OCI-LY3 (cell line): ENCODE results near the gene DSG2.

Experiments
- H2AFZ ChIP-seq: fragments of 200-600, 300-600 bp; shearing (Covaris generic); 2 replicates; pipeline ENCODE4 v1.6.0; 2014; ENCODE audit warnings: antibody characterized with exemption, low read depth, low read length
- H3K27ac ChIP-seq: fragments of 200-600, 300-600 bp; sonication (generic); 2 replicates; pipeline ENCODE4 v1.5.1; 2014; ENCODE audit warnings: mild to moderate bottlenecking, low read length, moderate library complexity, mixed read lengths
- H3K27me3 ChIP-seq: fragments of 200-600, 300-600 bp; sonication (generic); 2 replicates; pipeline ENCODE4 v1.6.1; 2014; ENCODE audit warnings: low read depth, low read length, mixed read lengths
- H3K36me3 ChIP-seq: fragments of 200-600, 300-600 bp; sonication (generic); replicated peaks from 2 replicates; pipeline ENCODE3; 2014; ENCODE audit warnings: low read depth, low read length, mixed read lengths
- H3K4me1 ChIP-seq: fragments of 300-600, 200-600 bp; sonication (generic); 2 replicates; pipeline ENCODE4 v1.6.1; 2014; ENCODE audit warnings: low read length, mixed read lengths
- H3K4me2 ChIP-seq: fragments of 200-600, 300-600 bp; sonication (generic); 2 replicates; pipeline ENCODE4 v1.6.1; 2014; ENCODE audit warnings: low read length, mixed read lengths
- H3K4me3 ChIP-seq: fragments of 300-600, 200-600 bp; sonication (generic); 2 replicates; pipeline ENCODE4 v1.5.1; 2014; ENCODE audit warnings: antibody characterized with exemption, mild to moderate bottlenecking, low read length, moderate library complexity
- H3K79me2 ChIP-seq: fragments of 300-600, 200-600 bp; shearing (Covaris generic); 2 replicates; pipeline ENCODE4 v1.6.1; 2014; ENCODE audit warnings: mild to moderate bottlenecking, low read length, mixed read lengths
- H3K9ac ChIP-seq: fragments of 300-600, 200-600 bp; shearing (Covaris generic); 2 replicates; pipeline ENCODE4 v1.6.0; 2014; ENCODE audit warnings: mild to moderate bottlenecking, low read length, moderate library complexity
- H3K9me3 ChIP-seq: fragments of 200-600, 300-600 bp; shearing (Covaris generic); 2 replicates; pipeline ENCODE4 v1.6.1; 2014; ENCODE audit warnings: low read length, mixed read lengths; ENCODE audit not compliant: insufficient read depth
- H4K20me1 ChIP-seq: fragments of 200-600, 300-600 bp; sonication (generic); 2 replicates; pipeline ENCODE4 v1.6.1; 2016; ENCODE audit warnings: low read length, mixed read lengths; ENCODE audit not compliant: insufficient read depth
- CTCF ChIP-seq: fragments of 200-600, 300-600 bp; sonication (generic); IDR thresholded peaks from 2 replicates; pipeline ENCODE4 v1.5.1; 2014; ENCODE audit warnings: antibody characterized with exemption, low read length, low read depth
- EZH2phosphoT487 ChIP-seq: fragments of 200-600 bp; shearing (Covaris generic); IDR thresholded peaks from 2 replicates; pipeline ENCODE4 v1.6.1; 2018; ENCODE audit warnings: antibody characterized with exemption, mixed run types, low read depth

The DSG2 gene

GRCh38 chr18:31565345-31565744 is 67.4 kb downstream of the DSG2 start:
- H3K9ac ChIP-seq, result no peak overlapping the region
- no peaks in the 10 kb centered on the region for H3K36me3 ChIP-seq
- no peak overlapping the region for H2AFZ ChIP-seq
- peaks cover 9% of the 10 kb centered on the region; the same call in 1 of the 2 replicates for H3K27me3 ChIP-seq
- no peak overlapping the region for H3K4me2 ChIP-seq
- H3K9me3 ChIP-seq, result no peaks in the 10 kb centered on the region
- TF ChIP-seq CTCF (no peak), EZH2phosphoT487 (no peak)
- H4K20me1 ChIP-seq, result no peaks in the 10 kb centered on the region
- H3K79me2 ChIP-seq, result no peaks in the 10 kb centered on the region
- no peak overlapping the region for H3K27ac ChIP-seq
- no peak overlapping the region for H3K4me3 ChIP-seq
- H3K4me1 ChIP-seq, result no peaks in the 10 kb centered on the region

- Histone ChIP-seq H4K20me1 (no peaks in the 10 kb centered on the region), H3K4me1 (no peaks in the 10 kb centered on the region), H2AFZ (no peak overlapping the region), H3K27me3 (peaks cover 9% of the 10 kb centered on the region; the same call in 1 of the 2 replicates), H3K4me3 (no peak overlapping the region), H3K9ac (no peak overlapping the region), H3K4me2 (no peak overlapping the region), H3K79me2 (no peaks in the 10 kb centered on the region), H3K27ac (no peak overlapping the region), H3K9me3 (no peaks in the 10 kb centered on the region), H3K36me3 (no peaks in the 10 kb centered on the region)
- no peak for TF ChIP-seq CTCF
- no peak for TF ChIP-seq EZH2phosphoT487
Measured at GRCh38 chr18:31565782-31566512, 68.0 kb downstream of the DSG2 start.

- no peak overlapping the region for H3K9ac ChIP-seq
- TF ChIP-seq EZH2phosphoT487 (no peak), CTCF (no peak)
- H3K9me3 ChIP-seq, result no peaks in the 10 kb centered on the region
- no peaks in the 10 kb centered on the region for H4K20me1 ChIP-seq
- H3K27me3 ChIP-seq, result peaks cover 9% of the 10 kb centered on the region; the same call in 1 of the 2 replicates
- no peaks in the 10 kb centered on the region for H3K79me2 ChIP-seq
- H3K27ac ChIP-seq, result no peak overlapping the region
- no peaks in the 10 kb centered on the region for H3K36me3 ChIP-seq
- no peak overlapping the region for H3K4me3 ChIP-seq
- no peaks in the 10 kb centered on the region for H3K4me1 ChIP-seq
- H3K4me2 ChIP-seq, result no peak overlapping the region
- no peak overlapping the region for H2AFZ ChIP-seq
Measured at GRCh38 chr18:31566576-31567306, 68.8 kb downstream of the DSG2 start.

- H3K27ac ChIP-seq, result no peak overlapping the region
- H3K4me1 ChIP-seq, result peaks cover 10% of the 10 kb centered on the region
- H3K79me2 ChIP-seq, result no peaks in the 10 kb centered on the region
- H4K20me1 ChIP-seq, result no peaks in the 10 kb centered on the region
- no peak overlapping the region for H3K4me3 ChIP-seq
- no peak overlapping the region for H3K4me2 ChIP-seq
- no peaks in the 10 kb centered on the region for H3K27me3 ChIP-seq
- TF ChIP-seq EZH2phosphoT487 (no peak), CTCF (no peak)
- H3K9me3 ChIP-seq, result no peaks in the 10 kb centered on the region
- H3K9ac ChIP-seq, result no peak overlapping the region
- no peaks in the 10 kb centered on the region for H3K36me3 ChIP-seq
- no peak overlapping the region for H2AFZ ChIP-seq
Measured at GRCh38 chr18:31572368-31572767, 74.4 kb downstream of the DSG2 start.
